HepG2 (cell line): ENCODE data around the gene CDT1. TPM values are rescaled to one million over a fixed set of nuclear protein-coding genes. Genes with fewer than 3 reads are reported as not detected.

Experiments used
- ATAC-seq: fragments of 200-7000 bp; cut with Tn5 transposase; 3 replicates; pipeline ENCODE4 v1.9.1; 2020; ENCODE audit warnings: mild to moderate bottlenecking, moderate library complexity
- BruUV-seq: library from RNA; stranded (reverse); fragments of 400-500 nt; replicated peaks from 2 replicates; lab custom pipeline; 2021; lab: Mats Ljungman, UMichigan
- CTCF ChIA-PET: fragments of 300-600 bp; formaldehyde crosslinking; extraction: SDS; loops from one replicate; lab custom pipeline; 2021; ENCODE audit warnings: low total read pairs, inconsistent platforms, low intra/inter-chr PET ratio; lab: Yijun Ruan, JAX
- POLR2A ChIA-PET: fragments of 350-600 bp; sonication (Branson Sonifier 250); formaldehyde crosslinking; loops from one replicate; lab custom pipeline; 2020; ENCODE audit warnings: antibody characterized with exemption, inconsistent platforms; lab: Yijun Ruan, JAX
- DNase-seq: peaks from one replicate; pipeline ENCODE4 v3.0.0-alpha.2; 2015; ENCODE audit warnings: low spot score
- FAIRE-seq: peaks from 3 replicates; lab custom pipeline; 2011; peaks lifted over from hg19 to GRCh38; lab: Jason Lieb, UNC
- H2AFZ ChIP-seq: one replicate; pipeline ENCODE4 v1.6.1; 2011; ENCODE audit warnings: low read length, inconsistent platforms
- H3K27ac ChIP-seq: fragments of 300-600 bp; 3 replicates; pipeline ENCODE4 v1.8.0; 2011; ENCODE audit warnings: mixed run types, mild to moderate bottlenecking, mixed read lengths, low read length, inconsistent platforms; ENCODE audit not compliant: insufficient read depth; ENCODE audit errors: extremely low read length
- H3K27me3 ChIP-seq, 2 experiments: fragments of 200-600 bp in 1 of 2; 2 replicates in 1 of 2; 3 replicates in 1 of 2; pipeline versions ENCODE4 v1.6.0 to v1.8.0; 2011; ENCODE audit warnings: low read length in 2 of 2, mild to moderate bottlenecking in 2 of 2, moderate library complexity in 2 of 2, inconsistent platforms in 1 of 2; ENCODE audit not compliant: insufficient read depth in 2 of 2, control insufficient read depth in 1 of 2
- H3K36me3 ChIP-seq, 2 experiments: fragments of 200-600 bp in 1 of 2; replicated peaks in 1 of 2; 2 replicates in 1 of 2; 3 replicates in 1 of 2; pipeline versions ENCODE4 v1.5.1 to v1.8.0; 2011; ENCODE audit warnings: low read length in 2 of 2, inconsistent platforms in 1 of 2; ENCODE audit not compliant: insufficient read depth in 2 of 2, control insufficient read depth in 1 of 2
- H3K4me1 ChIP-seq: 2 replicates; pipeline ENCODE4 v1.5.1; 2012; ENCODE audit warnings: low read length, inconsistent platforms; ENCODE audit not compliant: insufficient read depth
- H3K4me2 ChIP-seq: 2 replicates; pipeline ENCODE4 v1.6.0; 2011; ENCODE audit warnings: low read depth, low read length, inconsistent platforms
- H3K4me3 ChIP-seq, 3 experiments: fragments of 200-600 bp in 1 of 3; sonication (generic), shearing (Covaris generic) in 1 of 3; replicated peaks in 1 of 3; 2 replicates each; pipeline ENCODE4 v1.5.1; 2011 to 2016; ENCODE audit warnings: low read length in 3 of 3, inconsistent platforms in 2 of 3, low read depth in 2 of 3, mild to moderate bottlenecking in 2 of 3, control low read depth in 1 of 3, mixed read lengths in 1 of 3; ENCODE audit not compliant: insufficient read depth in 1 of 3
- H3K79me2 ChIP-seq: one replicate; pipeline ENCODE4 v1.6.1; 2011; ENCODE audit warnings: low read length, inconsistent platforms; ENCODE audit not compliant: insufficient read depth
- H3K9ac ChIP-seq: 2 replicates; pipeline ENCODE4 v1.6.0; 2011; ENCODE audit warnings: mild to moderate bottlenecking, low read depth, low read length, inconsistent platforms; ENCODE audit not compliant: insufficient read depth
- H3K9me3 ChIP-seq: 2 replicates; pipeline ENCODE4 v1.5.1; 2012; ENCODE audit warnings: mild to moderate bottlenecking, low read length
- H4K20me1 ChIP-seq: 2 replicates; pipeline ENCODE4 v1.6.0; 2011; ENCODE audit warnings: inconsistent platforms, mild to moderate bottlenecking, low read length, moderate library complexity; ENCODE audit not compliant: insufficient read depth
- ATAD3A ChIP-seq: sonication (generic); formaldehyde crosslinking; IDR thresholded peaks from 2 replicates; pipeline ENCODE4 v1.4.0; 2020; ENCODE audit warnings: missing genetic modification reagents
- KDM1A ChIP-seq: IDR thresholded peaks from 2 replicates; pipeline ENCODE4 v1.6.1; 2016; ENCODE audit warnings: missing compliant biosample characterization
- MATR3 ChIP-seq: sonication (generic); formaldehyde crosslinking; IDR thresholded peaks from 2 replicates; pipeline ENCODE4 v1.4.0; 2020; ENCODE audit warnings: missing genetic modification reagents
- MLLT10 ChIP-seq: sonication (generic); formaldehyde crosslinking; IDR thresholded peaks from 2 replicates; pipeline ENCODE4 v1.4.0; 2020; ENCODE audit warnings: missing genetic modification reagents
- MXD1 ChIP-seq: sonication (generic); formaldehyde crosslinking; IDR thresholded peaks from 2 replicates; pipeline ENCODE4 v1.4.0; 2020; ENCODE audit warnings: mild to moderate bottlenecking, missing genetic modification reagents
- NFE2L2 ChIP-seq: fragments of 150-350 bp; IDR thresholded peaks from 2 replicates; pipeline ENCODE4 v1.6.1; 2014; ENCODE audit warnings: low read length
- PHF5A ChIP-seq: IDR thresholded peaks from one replicate; pipeline ENCODE4 v1.6.1; 2018; ENCODE audit warnings: low read depth, missing genetic modification reagents; ENCODE audit not compliant: unreplicated experiment
- RFX5 ChIP-seq: IDR thresholded peaks from 2 replicates; pipeline ENCODE4 v1.6.1; 2011; ENCODE audit warnings: low read depth, low read length, improper control_type of control experiment
- SIX1 ChIP-seq: sonication (generic); formaldehyde crosslinking; IDR thresholded peaks from 2 replicates; pipeline ENCODE4 v1.4.0; 2020; ENCODE audit warnings: missing genetic modification reagents, borderline replicate concordance
- TEF ChIP-seq: sonication (generic); formaldehyde crosslinking; IDR thresholded peaks from 2 replicates; pipeline ENCODE4 v1.5.0; 2020; ENCODE audit warnings: missing genetic modification reagents
- THAP7 ChIP-seq: sonication (generic); formaldehyde crosslinking; IDR thresholded peaks from 2 replicates; pipeline ENCODE4 v1.8.1; 2023; ENCODE audit warnings: mild to moderate bottlenecking, missing genetic modification reagents
- THYN1 ChIP-seq: sonication (generic); formaldehyde crosslinking; IDR thresholded peaks from 2 replicates; pipeline ENCODE4 v1.8.1; 2023; ENCODE audit warnings: low read depth, mild to moderate bottlenecking, moderate library complexity, missing genetic modification reagents, borderline replicate concordance
- ZFP37 ChIP-seq: sonication (generic); formaldehyde crosslinking; IDR thresholded peaks from 2 replicates; pipeline ENCODE4 v1.4.0; 2020; ENCODE audit warnings: missing genetic modification reagents, borderline replicate concordance
- ZNF136 ChIP-seq: sonication (generic); formaldehyde crosslinking; IDR thresholded peaks from 2 replicates; pipeline ENCODE4 v1.8.1; 2022; ENCODE audit warnings: low read depth, mild to moderate bottlenecking, moderate library complexity, missing genetic modification reagents
- ZNF580 ChIP-seq: IDR thresholded peaks from 2 replicates; pipeline ENCODE4 v1.6.1; 2016; ENCODE audit warnings: low read depth, borderline replicate concordance
- ZNF713 ChIP-seq: sonication (generic); formaldehyde crosslinking; IDR thresholded peaks from 2 replicates; pipeline ENCODE4 v1.4.0; 2020; ENCODE audit warnings: mild to moderate bottlenecking, missing genetic modification reagents
- ZNF83 ChIP-seq: sonication (generic); formaldehyde crosslinking; IDR thresholded peaks from 2 replicates; pipeline ENCODE4 v1.4.0; 2020; ENCODE audit warnings: missing genetic modification reagents, mild to moderate bottlenecking, borderline replicate concordance
- WGBS: methylation state at CpG from one replicate; pipeline ENCODE4 v1.1.6; 2017; ENCODE audit warnings: low lambda C conversion rate; 5-methylcytosine and 5-hydroxymethylcytosine counted together
- in situ Hi-C: cut with HindIII; loops from 2 replicates; pipeline ENCODE4 v1.10.0; 2017; ENCODE audit warnings: low pct_unique_long_range_greater_than_20kb; ENCODE audit not compliant: extremely low pct_ligation_motif_present
- intact Hi-C: fragments of 100-400 bp; cut with micrococcal nuclease; formaldehyde crosslinking; loops from one replicate; pipeline ENCODE4 v1.10.0; 2022; ENCODE audit not compliant: unreplicated experiment
- polyA plus RNA-seq, 8 experiments: library from polyadenylated mRNA; depleted of rRNA in 3 of 8; stranded (reverse) in 7 of 8; unstranded in 1 of 8; fragments of >200 nt; fragmentation: Illumina TruSeq in 4 of 8; extraction: Trizol in 4 of 8; gene quantifications; 2 replicates each; pipeline versions ENCODE4 v1.2.1 to v1.2.3, GENCODE V29; 2011 to 2016; ENCODE audit warnings: low read depth in 4 of 8, missing spikeins in 1 of 8, mixed read lengths in 1 of 8; ENCODE audit not compliant: insufficient read depth in 1 of 8
- total RNA-seq, 5 experiments: library from RNA; depleted of rRNA; stranded (reverse); fragments of >200 nt; fragmentation: Illumina TruSeq; extraction: Trizol; gene quantifications; 2 replicates each; pipeline ENCODE4 v1.2.3, GENCODE V29; 2016; ENCODE audit warnings: low read depth in 1 of 5
- TF ChIP-seq, protein P1 (sequence below): sonication (generic); formaldehyde crosslinking; IDR thresholded peaks from 2 replicates; pipeline ENCODE4 v1.4.0; 2020; ENCODE audit warnings: mild to moderate bottlenecking, missing genetic modification reagents
- TF ChIP-seq, protein P2 (sequence below): sonication (generic); formaldehyde crosslinking; IDR thresholded peaks from 2 replicates; pipeline ENCODE4 v1.8.0; 2022; ENCODE audit warnings: missing genetic modification reagents, mild to moderate bottlenecking, moderate library complexity, borderline replicate concordance

CDT1 gene
- total and polyA plus RNA-seq, 2 of the 13 experiments (the other 11 are each of a cell fraction or from before 2014, with no cell fraction given), result 23.1 to 23.8 TPM

DNA sequence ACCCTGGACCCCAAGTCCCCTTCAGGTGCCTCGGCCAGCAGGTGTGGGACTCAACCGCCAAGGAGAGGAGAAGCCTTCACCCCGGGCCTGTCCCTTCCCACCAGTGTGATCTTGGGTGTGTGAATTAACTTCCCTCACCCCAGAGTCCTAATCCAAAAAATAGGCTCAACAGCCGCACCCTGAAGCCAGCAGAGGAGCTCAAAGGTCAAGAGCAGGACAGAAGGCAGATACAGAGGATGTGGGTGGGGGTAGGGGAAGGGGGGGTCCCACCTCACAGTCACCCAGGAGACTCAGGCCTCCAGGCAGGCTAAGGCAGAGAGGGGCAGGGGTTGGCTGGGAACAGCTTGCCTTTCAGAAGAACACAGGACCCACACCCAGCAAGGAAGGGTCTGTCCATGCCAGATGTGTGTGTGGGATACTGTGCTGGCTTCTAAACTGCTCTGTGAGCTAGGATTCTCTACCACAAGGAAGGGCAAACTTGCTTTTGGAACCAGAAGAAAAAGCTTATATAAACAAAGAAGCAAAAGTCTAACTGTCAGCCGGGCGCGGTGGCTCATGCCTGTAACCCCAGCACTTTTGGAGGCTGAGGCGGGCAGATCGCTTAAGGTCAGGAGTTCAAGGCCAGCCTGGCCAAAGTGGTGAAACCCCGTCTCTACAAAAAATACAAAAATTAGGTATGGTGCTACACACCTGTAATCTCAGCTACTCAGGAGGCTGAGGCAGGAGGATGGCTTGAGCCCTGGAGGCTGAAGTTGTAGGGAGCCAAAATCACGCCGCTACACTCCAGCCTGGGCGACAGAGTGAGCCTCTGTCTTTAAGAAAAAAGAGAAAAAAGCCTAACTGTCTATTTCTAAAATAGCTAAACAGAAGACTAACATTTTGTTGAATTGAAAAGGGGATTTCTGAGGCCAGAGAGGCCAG is 23.2 kb upstream of the CDT1 start:
- H4K20me1 ChIP-seq, result peaks cover 28% of the 10 kb centered on the region
- H3K79me2 ChIP-seq, result peaks cover 64% of the 10 kb centered on the region
- no peak for DNase-seq
- WGBS, result 56% methylated on average over 13 of the region's 13 CpGs
- peaks cover 44% of the 10 kb centered on the region for H3K4me1 ChIP-seq
- H3K27me3 ChIP-seq, result no peaks in the 10 kb centered on the region
- peaks cover 2 to 4% of the 10 kb centered on the region in 2 experiments; a peak in 1 of 5 replicates for H3K36me3 ChIP-seq
- in situ Hi-C loops (no loop called here), intact Hi-C loops (no loop called here)
- peak overlapping the region; percentile 97 for H3K4me2 ChIP-seq
- peak overlapping the region; percentile 6 for H3K27ac ChIP-seq
- ChIA-PET CTCF (no interaction called here), POLR2A (interaction anchor here (0.9 to 5.4 kb wide), 6 partner anchors 8 to 21 kb away, joined by 3 to 36 read pairs (median 4); no protein-coding TSS in a partner anchor)
- no peaks in the 10 kb centered on the region for H3K9me3 ChIP-seq
- H3K4me3 ChIP-seq, result 0 out of 6 replicates have a peak overlapping the region, but pooled peaks of 1 of the 3 experiments have one; percentile 11
- no TSS peak for BruUV-seq
- no peak overlapping the region for H3K9ac ChIP-seq
- no peak for ATAC-seq
- H2AFZ ChIP-seq, result no peak overlapping the region
- FAIRE-seq, result peak; percentile 74
- no peak for TF ChIP-seq ZFP37
- TF ChIP-seq PHF5A (CRISPR knock-in tag), result no peak
- TF ChIP-seq ZNF136, result no peak
- TF ChIP-seq NFE2L2, result no peak
- TF ChIP-seq MATR3 (CRISPR knock-in tag), result no peak
- TF ChIP-seq ZNF83, result no peak
- TF ChIP-seq THAP7 (CRISPR knock-in tag), result no peak
- TF ChIP-seq, protein P1, sequence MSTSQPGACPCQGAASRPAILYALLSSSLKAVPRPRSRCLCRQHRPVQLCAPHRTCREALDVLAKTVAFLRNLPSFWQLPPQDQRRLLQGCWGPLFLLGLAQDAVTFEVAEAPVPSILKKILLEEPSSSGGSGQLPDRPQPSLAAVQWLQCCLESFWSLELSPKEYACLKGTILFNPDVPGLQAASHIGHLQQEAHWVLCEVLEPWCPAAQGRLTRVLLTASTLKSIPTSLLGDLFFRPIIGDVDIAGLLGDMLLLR (CRISPR knock-in tag), result no peak
- 0 out of 2 replicates have a peak, but pooled peaks have one; percentile 7 for TF ChIP-seq MXD1 (CRISPR knock-in tag)
- TF ChIP-seq KDM1A (CRISPR knock-in tag), result no peak
- TF ChIP-seq, protein P2, sequence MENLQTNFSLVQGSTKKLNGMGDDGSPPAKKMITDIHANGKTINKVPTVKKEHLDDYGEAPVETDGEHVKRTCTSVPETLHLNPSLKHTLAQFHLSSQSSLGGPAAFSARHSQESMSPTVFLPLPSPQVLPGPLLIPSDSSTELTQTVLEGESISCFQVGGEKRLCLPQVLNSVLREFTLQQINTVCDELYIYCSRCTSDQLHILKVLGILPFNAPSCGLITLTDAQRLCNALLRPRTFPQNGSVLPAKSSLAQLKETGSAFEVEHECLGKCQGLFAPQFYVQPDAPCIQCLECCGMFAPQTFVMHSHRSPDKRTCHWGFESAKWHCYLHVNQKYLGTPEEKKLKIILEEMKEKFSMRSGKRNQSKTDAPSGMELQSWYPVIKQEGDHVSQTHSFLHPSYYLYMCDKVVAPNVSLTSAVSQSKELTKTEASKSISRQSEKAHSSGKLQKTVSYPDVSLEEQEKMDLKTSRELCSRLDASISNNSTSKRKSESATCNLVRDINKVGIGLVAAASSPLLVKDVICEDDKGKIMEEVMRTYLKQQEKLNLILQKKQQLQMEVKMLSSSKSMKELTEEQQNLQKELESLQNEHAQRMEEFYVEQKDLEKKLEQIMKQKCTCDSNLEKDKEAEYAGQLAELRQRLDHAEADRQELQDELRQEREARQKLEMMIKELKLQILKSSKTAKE, result no peak
- no peak for TF ChIP-seq MLLT10
- TF ChIP-seq ATAD3A (CRISPR knock-in tag), result no peak
- TF ChIP-seq ZNF713 (CRISPR knock-in tag), result no peak
- TF ChIP-seq SIX1, result no peak
- no peak for TF ChIP-seq ZNF580 (CRISPR knock-in tag)
- TF ChIP-seq THYN1 (CRISPR knock-in tag), result no peak
- TF ChIP-seq TEF (CRISPR knock-in tag), result no peak
- no peak for TF ChIP-seq RFX5
